GM23338 (cell line): ENCODE results near the gene PITPNC1. TPM values are rescaled to one million over a fixed set of nuclear protein-coding genes. Genes with fewer than 3 reads are reported as not detected.

ENCODE experiments used
- ATAC-seq: fragments of 200-7000 bp; cut with Tn5 transposase; 3 replicates; pipeline ENCODE4 v1.9.1; 2020
- DNase-seq: peaks from one replicate; pipeline ENCODE4 v3.0.0-alpha.2; 2015; ENCODE audit warnings: low spot score
- H2AFZ ChIP-seq: fragments of 200-600 bp; sonication (generic); 2 replicates; pipeline ENCODE4 v1.8.0; 2016; ENCODE audit warnings: antibody characterized with exemption, mild to moderate bottlenecking, moderate library complexity
- H3F3A ChIP-seq: fragments of 200-600 bp; sonication (generic); replicated peaks from 2 replicates; pipeline ENCODE4 v1.8.0; 2017; ENCODE audit warnings: antibody characterized with exemption, mixed run types, low read depth
- H3K27ac ChIP-seq: fragments of 200-600 bp; sonication (generic); 2 replicates; pipeline ENCODE4 v1.6.1; 2016; ENCODE audit warnings: low read depth
- H3K27me3 ChIP-seq: fragments of 200-600 bp; sonication (generic); 2 replicates; pipeline ENCODE4 v1.8.0; 2016; ENCODE audit warnings: mild to moderate bottlenecking, mixed run types, moderate library complexity; ENCODE audit not compliant: insufficient read depth
- H3K36me3 ChIP-seq: fragments of 200-600 bp; sonication (generic); 2 replicates; pipeline ENCODE4 v1.8.0; 2016; ENCODE audit warnings: mild to moderate bottlenecking; ENCODE audit not compliant: insufficient read depth
- H3K4me1 ChIP-seq: fragments of 200-600 bp; sonication (generic); 2 replicates; pipeline ENCODE4 v1.8.0; 2016; ENCODE audit warnings: mild to moderate bottlenecking, moderate library complexity; ENCODE audit not compliant: insufficient read depth
- H3K4me2 ChIP-seq: fragments of 200-600 bp; sonication (generic); 2 replicates; pipeline ENCODE4 v1.7.1; 2017; ENCODE audit warnings: mixed run types
- H3K4me3 ChIP-seq: fragments of 200-600 bp; sonication (generic); 2 replicates; pipeline ENCODE4 v1.6.1; 2016; ENCODE audit warnings: mixed run types
- H3K79me2 ChIP-seq: fragments of 200-600 bp; sonication (generic); replicated peaks from 2 replicates; pipeline ENCODE4 v1.8.0; 2017; ENCODE audit warnings: mild to moderate bottlenecking; ENCODE audit not compliant: insufficient read depth
- H3K9me2 ChIP-seq: fragments of 200-600 bp; sonication (generic); 2 replicates; pipeline ENCODE4 v1.8.0; 2017; ENCODE audit not compliant: insufficient read depth
- H4K20me1 ChIP-seq: fragments of 200-600 bp; sonication (generic); replicated peaks from 2 replicates; pipeline ENCODE4 v1.8.0; 2017; ENCODE audit warnings: mild to moderate bottlenecking; ENCODE audit not compliant: insufficient read depth
- H3K27ac Mint-ChIP-seq: 2 replicates; pipeline ENCODE4 v1.8.0; 2020; ENCODE audit warnings: inconsistent platforms, mild to moderate bottlenecking, moderate library complexity, mixed read lengths
- H3K27me3 Mint-ChIP-seq: 3 replicates; pipeline ENCODE4 v1.8.0; 2022; ENCODE audit warnings: low read depth, mild to moderate bottlenecking, moderate library complexity, mixed read lengths, inconsistent platforms; ENCODE audit not compliant: insufficient read depth, poor library complexity
- H3K36me3 Mint-ChIP-seq: 3 replicates; pipeline ENCODE4 v1.8.0; 2021; ENCODE audit warnings: low read depth, mild to moderate bottlenecking, inconsistent platforms, moderate library complexity, mixed read lengths
- H3K4me1 Mint-ChIP-seq: 3 replicates; pipeline ENCODE4 v1.8.0; 2020; ENCODE audit warnings: mild to moderate bottlenecking, inconsistent platforms, mixed read lengths
- H3K4me3 Mint-ChIP-seq: 3 replicates; pipeline ENCODE4 v1.8.0; 2021; ENCODE audit warnings: moderate library complexity, mild to moderate bottlenecking, inconsistent platforms, mixed read lengths
- H3K9me3 Mint-ChIP-seq: 3 replicates; pipeline ENCODE4 v1.8.0; 2020; ENCODE audit warnings: moderate library complexity, mild to moderate bottlenecking, inconsistent platforms, mixed read lengths
- CREB1 ChIP-seq: fragments of 250-450 bp; sonication (Bioruptor Pico); IDR thresholded peaks from 2 replicates; pipeline ENCODE4 v1.5.0; 2020; ENCODE audit warnings: low read depth, mild to moderate bottlenecking, moderate library complexity
- CTCF ChIP-seq, 2 experiments: fragments of 200-600 bp in 1 of 2; sonication (generic) in 1 of 2; conservative IDR thresholded peaks; 2 replicates each; pipeline versions ENCODE4 v1.5.1 to v1.6.1; 2016 to 2017; ENCODE audit warnings: antibody characterized with exemption in 2 of 2, low read depth in 2 of 2, mild to moderate bottlenecking in 2 of 2, moderate library complexity in 1 of 2
- ETS1 ChIP-seq: IDR thresholded peaks from 2 replicates; pipeline ENCODE4 v1.6.1; 2016; ENCODE audit warnings: antibody characterized with exemption
- EZH2 ChIP-seq: fragments of 200-600 bp; sonication (generic); IDR thresholded peaks from one replicate; pipeline ENCODE4 v1.8.0; 2017; ENCODE audit warnings: antibody characterized with exemption, mild to moderate bottlenecking, low read depth; ENCODE audit not compliant: unreplicated experiment
- EZH2phosphoT487 ChIP-seq: fragments of 200-600 bp; sonication (generic); IDR thresholded peaks from one replicate; pipeline ENCODE4 v1.8.1; 2018; ENCODE audit warnings: antibody characterized with exemption; ENCODE audit not compliant: unreplicated experiment
- JUNB ChIP-seq: IDR thresholded peaks from one replicate; pipeline ENCODE4 v1.6.1; 2016; ENCODE audit warnings: antibody characterized with exemption; ENCODE audit not compliant: unreplicated experiment
- NANOG ChIP-seq: IDR thresholded peaks from 2 replicates; pipeline ENCODE4 v1.6.1; 2016; ENCODE audit warnings: antibody characterized with exemption, borderline replicate concordance
- POLR2AphosphoS5 ChIP-seq: IDR thresholded peaks from 2 replicates; pipeline ENCODE4 v1.6.1; 2016; ENCODE audit warnings: antibody characterized with exemption, low read depth
- REST ChIP-seq: IDR thresholded peaks from one replicate; pipeline ENCODE4 v1.6.1; 2018; ENCODE audit warnings: antibody characterized with exemption; ENCODE audit not compliant: unreplicated experiment
- STAT1 ChIP-seq: IDR thresholded peaks from one replicate; pipeline ENCODE4 v1.6.1; 2016; ENCODE audit warnings: antibody characterized with exemption; ENCODE audit not compliant: unreplicated experiment
- ZNF114 ChIP-seq: fragments of 250-450 bp; sonication (Bioruptor Pico); IDR thresholded peaks from 2 replicates; pipeline ENCODE4 v1.5.0; 2020; ENCODE audit warnings: mild to moderate bottlenecking, moderate library complexity
- ZNF331 ChIP-seq: fragments of 250-450 bp; sonication (Bioruptor Pico); IDR thresholded peaks from 2 replicates; pipeline ENCODE4 v1.5.0; 2020; ENCODE audit warnings: low read depth, mild to moderate bottlenecking, moderate library complexity
- ZNF462 ChIP-seq: fragments of 250-450 bp; sonication (Bioruptor Pico); IDR thresholded peaks from 2 replicates; pipeline ENCODE4 v1.5.0; 2020; ENCODE audit warnings: mild to moderate bottlenecking, moderate library complexity
- polyA plus RNA-seq: library from polyadenylated mRNA; unstranded; fragments of >200 nt; fragmentation: Nextera tagmentation; extraction: Ambion mirVana; gene quantifications from 2 replicates; pipeline ENCODE4 v1.2.1, GENCODE V29; 2016
- total RNA-seq: library from RNA; depleted of rRNA; stranded (reverse); fragments of >200 nt; shearing (Covaris generic); gene quantifications from 2 replicates; pipeline ENCODE4 v1.2.3, GENCODE V29; 2014

Gene PITPNC1
- total and polyA plus RNA-seq, 2 experiments from 2014 or later: 23.0 to 32.6 TPM

- no peaks in the 10 kb centered on the region for H3F3A ChIP-seq
- H3K27ac Mint-ChIP-seq: no peak overlapping the region
Measured at GRCh38 chr17:67427424-67427823, 50.3 kb downstream of the PITPNC1 start.

More at GRCh38 chr17:67427424-67427823, 50.3 kb downstream of the PITPNC1 start:
- no peak for ATAC-seq
- no peaks in the 10 kb centered on the region for H3K27me3 ChIP-seq
- H3K4me1 ChIP-seq: peaks cover 5% of the 10 kb centered on the region; the same call in 1 of the 2 replicates
- peaks cover 77% of the 10 kb centered on the region for H3K79me2 ChIP-seq
- no peak overlapping the region for H2AFZ ChIP-seq
- peaks cover 11% of the 10 kb centered on the region; the same call in 1 of the 2 replicates for H4K20me1 ChIP-seq
- Mint-ChIP-seq H3K9me3 (no peaks in the 10 kb centered on the region), H3K4me1 (peaks cover 10% of the 10 kb centered on the region), H3K36me3 (peaks cover 12% of the 10 kb centered on the region; the same call in 2 of the 3 replicates), H3K4me3 (no peak overlapping the region), H3K27me3 (peaks cover 5% of the 10 kb centered on the region)
- no peak overlapping the region for H3K4me3 ChIP-seq
- no peak for TF ChIP-seq ZNF462 (CRISPR knock-in tag)
- no peak for TF ChIP-seq ZNF114 (CRISPR knock-in tag)
- TF ChIP-seq ZNF331 (CRISPR knock-in tag): no peak
- no peak for TF ChIP-seq EZH2
- no peak for TF ChIP-seq STAT1
- TF ChIP-seq ETS1: no peak
- no peak for TF ChIP-seq POLR2AphosphoS5
- no peak for TF ChIP-seq CREB1 (CRISPR knock-in tag)
- TF ChIP-seq NANOG: no peak
- no peak for TF ChIP-seq EZH2phosphoT487
- no peak for TF ChIP-seq JUNB
- TF ChIP-seq CTCF (conservative IDR thresholded peaks at IDR 0.05; ENCODE audit: low read depth in 2 of 2): no peak
- TF ChIP-seq REST: no peak
- H3K4me2 ChIP-seq: no peak overlapping the region
- H3K9me2 ChIP-seq: 0 out of 2 replicates have a peak, but pooled peaks cover 5% of the 10 kb centered on the region
- H3K27ac ChIP-seq: peak overlapping the region; percentile 65; the same call in 1 of the 2 replicates
- 0 out of 2 replicates have a peak, but pooled peaks cover 6% of the 10 kb centered on the region for H3K36me3 ChIP-seq
- DNase-seq: no peak
